Endothelial cell of umbilical vein (primary cell): Measurements from ENCODE around the gene PASK.

Experiments used
- CTCF ChIP-seq, 2 donors: IDR thresholded peaks; 1 replicate in 1 of 2; 2 replicates in 1 of 2; pipeline ENCODE4 v1.5.1; 2011; ENCODE audit warnings: low read length in 2 of 2, mild to moderate bottlenecking in 2 of 2, moderate library complexity in 2 of 2, control low read depth in 1 of 2, inconsistent platforms in 1 of 2, low read depth in 1 of 2; ENCODE audit not compliant: insufficient read depth in 1 of 2; ENCODE audit errors: extremely low read depth in 1 of 2
- MAX ChIP-seq: IDR thresholded peaks from 2 replicates; pipeline ENCODE4 v1.6.1; 2011; ENCODE audit not compliant: insufficient read depth, insufficient read length
- POLR2A ChIP-seq: IDR thresholded peaks from 2 replicates; pipeline ENCODE4 v1.6.1; 2012; ENCODE audit warnings: low read depth, mild to moderate bottlenecking, control low read depth, low read length

GRCh38 chr2:241146286-241146685 is 3.0 kb downstream of the PASK start:
- no peak for TF ChIP-seq CTCF (IDR thresholded peaks at IDR 0.05; ENCODE audit: extremely low read depth in 1 of 2, insufficient read depth in 1 of 2, low read depth in 1 of 2, low read length in 2 of 2)
- no peak for TF ChIP-seq MAX
- TF ChIP-seq POLR2A, result no peak
